NCI-H82 treated with DMSO at 0.1 percent for 48 hours (cell line): ENCODE results near the gene FBXL16.

ENCODE experiments used
- DNase-seq: peaks from one replicate; lab custom pipeline; 2025; ENCODE audit not compliant: unreplicated experiment; lab: John Stamatoyannopoulos, UW

FBXL16 gene

GRCh38 chr16:735982-736453 is 30.4 kb upstream of the FBXL16 start:
- DNase-seq: no peak

GRCh38 chr16:734981-735881 is 29.6 kb upstream of the FBXL16 start:
- no peak for DNase-seq

DNA sequence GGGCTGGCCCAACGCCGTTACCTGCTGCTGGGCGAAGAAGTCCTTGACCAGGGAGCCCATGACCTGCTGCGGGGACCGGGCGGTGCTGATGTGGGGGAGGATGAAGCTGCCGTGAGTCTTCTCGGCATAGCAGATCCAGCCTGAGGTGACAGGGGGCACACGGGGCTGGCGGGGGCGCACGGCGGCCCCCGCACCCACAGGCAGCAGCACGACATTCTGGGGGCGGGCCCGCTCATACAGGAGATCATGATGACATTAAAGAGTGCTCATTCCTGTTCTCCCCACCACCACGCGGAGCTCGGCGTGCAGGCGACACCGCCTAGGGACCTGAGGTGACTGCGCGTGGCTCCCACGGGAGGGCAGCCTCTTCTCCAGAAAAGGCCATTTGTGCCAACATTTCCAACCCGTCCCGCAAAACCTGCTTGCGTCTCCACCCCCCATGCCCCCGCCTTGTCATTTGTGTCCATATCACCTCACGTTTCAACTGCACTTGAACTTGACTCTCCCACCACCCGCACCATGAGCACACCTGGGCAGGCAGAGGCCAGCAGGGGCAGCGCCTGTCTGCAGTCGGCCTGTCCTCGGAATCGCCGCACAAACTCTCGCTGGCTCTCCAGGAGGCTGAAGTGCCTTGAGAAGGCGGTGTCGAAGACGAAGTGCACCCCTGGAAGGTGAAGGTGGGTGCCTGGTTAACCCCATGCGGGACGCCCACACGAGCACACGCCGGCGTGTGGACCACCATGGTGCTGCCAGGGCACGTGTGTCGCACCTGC is 28.8 kb upstream of the FBXL16 start:
- DNase-seq: no peak

DNA sequence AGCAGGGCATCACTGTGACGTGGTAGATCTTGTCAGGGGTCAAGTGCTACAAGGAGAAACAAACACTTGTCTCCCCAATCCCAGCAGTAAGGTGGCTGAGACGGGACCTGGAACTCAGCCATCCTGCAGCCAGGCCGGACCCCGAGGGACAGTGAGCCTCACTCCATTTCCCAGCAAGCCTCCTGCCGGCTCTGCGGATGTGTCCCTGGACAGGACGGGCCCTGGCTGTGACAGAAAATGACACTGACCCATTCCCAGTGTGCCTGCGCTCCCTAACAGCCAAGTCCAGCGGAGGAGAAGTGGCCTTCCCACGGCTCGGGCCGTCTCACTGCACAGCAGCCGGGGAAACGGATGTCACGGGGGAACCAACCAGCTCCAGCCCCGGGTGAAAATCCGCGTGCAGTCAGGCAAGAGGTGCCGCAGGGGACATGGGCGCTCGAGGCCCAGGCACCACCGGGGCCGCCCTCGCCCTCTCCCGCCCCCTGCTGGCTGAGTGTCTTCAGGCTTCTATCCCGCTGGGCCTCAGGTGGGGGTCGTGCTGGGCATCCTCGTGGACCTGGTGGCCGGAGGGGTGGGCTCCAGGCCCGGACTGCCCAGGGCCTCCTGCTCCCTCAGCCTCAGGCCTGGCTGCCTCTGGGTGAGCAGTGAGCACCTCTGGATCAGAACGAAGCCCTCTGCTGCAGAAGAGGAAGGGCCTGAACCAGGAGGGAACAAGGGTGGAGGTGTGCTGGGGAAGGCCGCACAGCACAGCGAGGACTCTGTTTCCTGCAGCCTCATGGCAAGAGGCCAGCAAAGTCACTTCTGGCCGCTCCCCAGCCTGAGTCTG is 28.0 kb upstream of the FBXL16 start:
- no peak for DNase-seq

GRCh38 chr16:732936-733335 is 27.3 kb upstream of the FBXL16 start:
- no peak for DNase-seq

GRCh38 chr16:732332-732731 is 26.7 kb upstream of the FBXL16 start:
- DNase-seq: no peak

GRCh38 chr16:730666-731509 is 25.3 kb upstream of the FBXL16 start:
- no peak for DNase-seq

DNA sequence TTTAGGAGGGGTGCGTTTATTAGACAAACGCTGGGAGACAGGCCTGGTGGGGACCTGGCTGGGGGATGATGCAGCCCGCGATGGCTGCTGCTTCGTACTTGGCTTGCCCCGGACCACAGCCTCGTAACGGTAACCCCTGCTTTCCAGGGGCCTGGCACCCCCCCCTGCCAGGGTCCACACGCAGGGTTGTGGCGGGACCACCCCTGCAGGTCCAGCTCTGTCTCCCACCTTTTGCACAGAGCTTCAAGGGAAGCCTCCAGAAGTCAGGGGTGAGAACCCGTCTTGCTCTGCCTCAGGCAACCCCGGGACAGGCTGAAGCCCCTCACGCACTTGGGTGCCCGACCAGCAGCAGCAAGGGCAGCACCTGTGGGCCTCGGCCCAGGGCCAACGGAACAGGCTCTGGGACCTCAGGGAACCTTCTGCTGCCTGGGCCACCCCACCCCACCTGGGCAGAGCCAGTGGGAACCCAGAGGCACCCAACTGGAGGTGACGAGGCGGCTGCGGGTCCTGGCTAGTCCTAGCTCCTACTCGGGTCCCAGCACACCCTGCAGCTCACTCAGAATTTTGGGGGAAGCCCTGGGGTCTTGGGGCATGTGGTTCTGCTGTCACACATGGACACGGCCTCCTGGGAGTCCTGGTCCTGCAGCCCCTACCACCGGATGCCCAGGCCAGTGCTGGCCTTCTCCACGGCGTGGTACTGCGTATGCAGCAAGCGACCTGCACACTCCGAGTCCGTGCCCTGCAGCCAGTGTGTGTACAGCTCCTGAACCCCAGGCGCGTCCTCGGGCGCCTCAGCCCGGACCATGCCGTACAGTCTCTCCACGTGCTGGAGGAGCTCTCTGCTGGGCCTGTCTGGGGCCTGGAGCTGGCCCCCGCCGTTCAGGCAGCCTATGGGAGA is 24.4 kb upstream of the FBXL16 start:
- no peak for DNase-seq

GRCh38 chr16:728890-729744 is 23.5 kb upstream of the FBXL16 start:
- no peak for DNase-seq

- DNase-seq: peak; percentile 21
Observed at GRCh38 chr16:728131-728889, 22.7 kb upstream of the FBXL16 start.

GRCh38 chr16:727291-727977 is 21.8 kb upstream of the FBXL16 start:
- DNase-seq: no peak

- peak; percentile 14 for DNase-seq
Observed at GRCh38 chr16:726438-727290, 21.1 kb upstream of the FBXL16 start, which contains the start of the genes CCDC78 and HAGHL. CCDC78 (minus strand) TSS chr16:726443; CDS start chr16:726367, 76 bp downstream. HAGHL (plus strand) TSS chr16:727106; CDS start chr16:727510, 404 bp downstream.

GRCh38 chr16:726188-726437 is 20.5 kb upstream of the FBXL16 start:
- DNase-seq: no peak

- no peak for DNase-seq
Observed at GRCh38 chr16:725463-726187, 20.0 kb upstream of the FBXL16 start.

GRCh38 chr16:725041-725376 is 19.4 kb upstream of the FBXL16 start:
- no peak for DNase-seq
